GM23338 (cell line): ENCODE measurements around the gene RAB3GAP2.

Source experiments
- CREB1 ChIP-seq: fragments of 250-450 bp; sonication (Bioruptor Pico); IDR thresholded peaks from 2 replicates; pipeline ENCODE4 v1.5.0; 2020; ENCODE audit warnings: low read depth, mild to moderate bottlenecking, moderate library complexity
- CTCF ChIP-seq, 2 experiments: fragments of 200-600 bp in 1 of 2; sonication (generic) in 1 of 2; conservative IDR thresholded peaks; 2 replicates each; pipeline versions ENCODE4 v1.5.1 to v1.6.1; 2016 to 2017; ENCODE audit warnings: antibody characterized with exemption in 2 of 2, low read depth in 2 of 2, mild to moderate bottlenecking in 2 of 2, moderate library complexity in 1 of 2
- EZH2 ChIP-seq: fragments of 200-600 bp; sonication (generic); IDR thresholded peaks from one replicate; pipeline ENCODE4 v1.8.0; 2017; ENCODE audit warnings: antibody characterized with exemption, mild to moderate bottlenecking, low read depth; ENCODE audit not compliant: unreplicated experiment
- EZH2phosphoT487 ChIP-seq: fragments of 200-600 bp; sonication (generic); IDR thresholded peaks from one replicate; pipeline ENCODE4 v1.8.1; 2018; ENCODE audit warnings: antibody characterized with exemption; ENCODE audit not compliant: unreplicated experiment
- JUNB ChIP-seq: IDR thresholded peaks from one replicate; pipeline ENCODE4 v1.6.1; 2016; ENCODE audit warnings: antibody characterized with exemption; ENCODE audit not compliant: unreplicated experiment
- NANOG ChIP-seq: IDR thresholded peaks from 2 replicates; pipeline ENCODE4 v1.6.1; 2016; ENCODE audit warnings: antibody characterized with exemption, borderline replicate concordance
- POLR2AphosphoS5 ChIP-seq: IDR thresholded peaks from 2 replicates; pipeline ENCODE4 v1.6.1; 2016; ENCODE audit warnings: antibody characterized with exemption, low read depth
- STAT1 ChIP-seq: IDR thresholded peaks from one replicate; pipeline ENCODE4 v1.6.1; 2016; ENCODE audit warnings: antibody characterized with exemption; ENCODE audit not compliant: unreplicated experiment
- ZNF114 ChIP-seq: fragments of 250-450 bp; sonication (Bioruptor Pico); IDR thresholded peaks from 2 replicates; pipeline ENCODE4 v1.5.0; 2020; ENCODE audit warnings: mild to moderate bottlenecking, moderate library complexity
- ZNF331 ChIP-seq: fragments of 250-450 bp; sonication (Bioruptor Pico); IDR thresholded peaks from 2 replicates; pipeline ENCODE4 v1.5.0; 2020; ENCODE audit warnings: low read depth, mild to moderate bottlenecking, moderate library complexity
- TF ChIP-seq, protein P1 (sequence below): IDR thresholded peaks from 2 replicates; pipeline ENCODE4 v1.6.1; 2016; ENCODE audit warnings: antibody characterized with exemption
- TF ChIP-seq, protein P2 (sequence below): IDR thresholded peaks from one replicate; pipeline ENCODE4 v1.6.1; 2018; ENCODE audit warnings: antibody characterized with exemption; ENCODE audit not compliant: unreplicated experiment

DNA sequence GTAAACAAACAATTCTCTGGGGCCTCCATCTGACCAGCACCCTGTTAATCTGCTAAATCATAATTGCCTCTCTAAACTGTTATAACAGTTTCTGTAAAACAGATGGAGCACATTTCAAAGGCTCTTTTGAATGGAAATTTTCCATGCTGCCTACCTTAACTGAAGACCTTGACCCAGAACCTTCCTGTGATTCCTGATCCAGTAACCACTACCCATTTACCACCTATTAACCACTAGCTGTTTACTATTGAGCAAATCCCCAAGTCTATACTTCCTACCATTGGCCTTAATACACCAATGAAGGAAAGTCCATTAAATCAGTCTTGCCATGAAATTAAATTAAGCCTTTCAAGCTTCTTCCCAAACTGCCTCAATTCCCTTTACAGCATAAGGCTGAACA is 46.3 kb downstream of the RAB3GAP2 start:
- TF ChIP-seq CTCF (conservative IDR thresholded peaks at IDR 0.05; ENCODE audit: low read depth in 2 of 2) = no peak
- TF ChIP-seq ZNF331 (CRISPR knock-in tag) = no peak
- TF ChIP-seq JUNB = no peak
- no peak for TF ChIP-seq CREB1 (CRISPR knock-in tag)
- TF ChIP-seq, protein P1, sequence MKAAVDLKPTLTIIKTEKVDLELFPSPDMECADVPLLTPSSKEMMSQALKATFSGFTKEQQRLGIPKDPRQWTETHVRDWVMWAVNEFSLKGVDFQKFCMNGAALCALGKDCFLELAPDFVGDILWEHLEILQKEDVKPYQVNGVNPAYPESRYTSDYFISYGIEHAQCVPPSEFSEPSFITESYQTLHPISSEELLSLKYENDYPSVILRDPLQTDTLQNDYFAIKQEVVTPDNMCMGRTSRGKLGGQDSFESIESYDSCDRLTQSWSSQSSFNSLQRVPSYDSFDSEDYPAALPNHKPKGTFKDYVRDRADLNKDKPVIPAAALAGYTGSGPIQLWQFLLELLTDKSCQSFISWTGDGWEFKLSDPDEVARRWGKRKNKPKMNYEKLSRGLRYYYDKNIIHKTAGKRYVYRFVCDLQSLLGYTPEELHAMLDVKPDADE = no peak
- TF ChIP-seq POLR2AphosphoS5 = no peak
- no peak for TF ChIP-seq EZH2phosphoT487
- TF ChIP-seq STAT1 = no peak
- no peak for TF ChIP-seq ZNF114 (CRISPR knock-in tag)
- TF ChIP-seq EZH2 = no peak
- TF ChIP-seq, protein P2, sequence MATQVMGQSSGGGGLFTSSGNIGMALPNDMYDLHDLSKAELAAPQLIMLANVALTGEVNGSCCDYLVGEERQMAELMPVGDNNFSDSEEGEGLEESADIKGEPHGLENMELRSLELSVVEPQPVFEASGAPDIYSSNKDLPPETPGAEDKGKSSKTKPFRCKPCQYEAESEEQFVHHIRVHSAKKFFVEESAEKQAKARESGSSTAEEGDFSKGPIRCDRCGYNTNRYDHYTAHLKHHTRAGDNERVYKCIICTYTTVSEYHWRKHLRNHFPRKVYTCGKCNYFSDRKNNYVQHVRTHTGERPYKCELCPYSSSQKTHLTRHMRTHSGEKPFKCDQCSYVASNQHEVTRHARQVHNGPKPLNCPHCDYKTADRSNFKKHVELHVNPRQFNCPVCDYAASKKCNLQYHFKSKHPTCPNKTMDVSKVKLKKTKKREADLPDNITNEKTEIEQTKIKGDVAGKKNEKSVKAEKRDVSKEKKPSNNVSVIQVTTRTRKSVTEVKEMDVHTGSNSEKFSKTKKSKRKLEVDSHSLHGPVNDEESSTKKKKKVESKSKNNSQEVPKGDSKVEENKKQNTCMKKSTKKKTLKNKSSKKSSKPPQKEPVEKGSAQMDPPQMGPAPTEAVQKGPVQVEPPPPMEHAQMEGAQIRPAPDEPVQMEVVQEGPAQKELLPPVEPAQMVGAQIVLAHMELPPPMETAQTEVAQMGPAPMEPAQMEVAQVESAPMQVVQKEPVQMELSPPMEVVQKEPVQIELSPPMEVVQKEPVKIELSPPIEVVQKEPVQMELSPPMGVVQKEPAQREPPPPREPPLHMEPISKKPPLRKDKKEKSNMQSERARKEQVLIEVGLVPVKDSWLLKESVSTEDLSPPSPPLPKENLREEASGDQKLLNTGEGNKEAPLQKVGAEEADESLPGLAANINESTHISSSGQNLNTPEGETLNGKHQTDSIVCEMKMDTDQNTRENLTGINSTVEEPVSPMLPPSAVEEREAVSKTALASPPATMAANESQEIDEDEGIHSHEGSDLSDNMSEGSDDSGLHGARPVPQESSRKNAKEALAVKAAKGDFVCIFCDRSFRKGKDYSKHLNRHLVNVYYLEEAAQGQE = no peak
- TF ChIP-seq NANOG = no peak
